AG09319 (cell line): ENCODE results near the gene ADAP1.
A peak's percentile ranks its signal among the peaks of the same experiment; 100 is the strongest.

Source experiments
- DNase-seq: peaks from one replicate; pipeline ENCODE4 v3.0.0-alpha.2; 2010; ENCODE audit warnings: low read depth; ENCODE audit errors: extremely low read depth
- CTCF ChIP-seq: IDR thresholded peaks from 2 replicates; pipeline ENCODE4 v1.5.1; 2011; ENCODE audit warnings: low read depth, mild to moderate bottlenecking, inconsistent platforms, low read length, moderate library complexity

The ADAP1 gene

GRCh38 chr7:974820-975681 is 20.6 kb upstream of the ADAP1 start, which contains the start of gene COX19:
COX19 (minus strand) TSS chr7:975549; CDS start chr7:975509, 40 bp downstream.
- no peak for TF ChIP-seq CTCF
- DNase-seq: peak; percentile 69

- TF ChIP-seq CTCF: no peak
- DNase-seq: no peak
Measured at GRCh38 chr7:974172-974571, 19.7 kb upstream of the ADAP1 start.

GRCh38 chr7:973312-973711 is 18.8 kb upstream of the ADAP1 start:
- no peak for TF ChIP-seq CTCF
- DNase-seq: no peak

GRCh38 chr7:972676-973309 is 18.3 kb upstream of the ADAP1 start:
- TF ChIP-seq CTCF: no peak
- DNase-seq: no peak

GRCh38 chr7:972110-972509 is 17.6 kb upstream of the ADAP1 start:
- TF ChIP-seq CTCF: no peak
- DNase-seq: no peak

- no peak for TF ChIP-seq CTCF
- no peak for DNase-seq
Measured at GRCh38 chr7:970744-971143, 16.3 kb upstream of the ADAP1 start.

- no peak for DNase-seq
- no peak for TF ChIP-seq CTCF
Measured at GRCh38 chr7:969403-969802, 14.9 kb upstream of the ADAP1 start.
